Endothelial cell (in vitro differentiated cells): Measurements from ENCODE around the gene CCT8. TPM values are rescaled to one million over a fixed set of nuclear protein-coding genes. Genes with fewer than 3 reads are reported as not detected.

Experiments
- DNase-seq: peaks from one replicate; pipeline ENCODE4 v3.0.0; 2021; ENCODE audit warnings: low spot score
- H3K27ac Mint-ChIP-seq: one replicate; pipeline ENCODE4 v1.8.0; 2021; ENCODE audit warnings: mixed read lengths, inconsistent platforms; ENCODE audit not compliant: unreplicated experiment
- H3K27me3 Mint-ChIP-seq: one replicate; pipeline ENCODE4 v1.8.0; 2021; ENCODE audit warnings: mild to moderate bottlenecking, moderate library complexity, mixed read lengths, inconsistent platforms; ENCODE audit not compliant: unreplicated experiment
- H3K36me3 Mint-ChIP-seq: one replicate; pipeline ENCODE4 v1.8.0; 2021; ENCODE audit warnings: mild to moderate bottlenecking, low read depth, mixed read lengths, inconsistent platforms; ENCODE audit not compliant: unreplicated experiment
- H3K4me1 Mint-ChIP-seq: one replicate; pipeline ENCODE4 v1.8.0; 2021; ENCODE audit warnings: mild to moderate bottlenecking, mixed read lengths, inconsistent platforms; ENCODE audit not compliant: unreplicated experiment
- H3K4me3 Mint-ChIP-seq: one replicate; pipeline ENCODE4 v1.8.0; 2021; ENCODE audit warnings: mild to moderate bottlenecking, mixed read lengths, inconsistent platforms; ENCODE audit not compliant: unreplicated experiment
- H3K9me3 Mint-ChIP-seq: one replicate; pipeline ENCODE4 v1.8.0; 2021; ENCODE audit warnings: mixed read lengths, inconsistent platforms; ENCODE audit not compliant: unreplicated experiment
- CTCF ChIP-seq: fragments of 200-600 bp; sonication (generic); IDR thresholded peaks from one replicate; pipeline ENCODE4 v1.5.0; 2021; ENCODE audit warnings: antibody characterized with exemption; ENCODE audit not compliant: unreplicated experiment
- total RNA-seq: library from RNA; stranded (reverse); fragmentation: NEBNext Ultra II Directional; extraction: Animal tissue kit (Norgen Biotek cat#: 25700); gene quantifications from one replicate; pipeline ENCODE4 v1.2.1, GENCODE V29; 2021; ENCODE audit not compliant: unreplicated experiment

The CCT8 gene
- total RNA-seq, 1 donor from 2014 or later = 186 TPM

DNA sequence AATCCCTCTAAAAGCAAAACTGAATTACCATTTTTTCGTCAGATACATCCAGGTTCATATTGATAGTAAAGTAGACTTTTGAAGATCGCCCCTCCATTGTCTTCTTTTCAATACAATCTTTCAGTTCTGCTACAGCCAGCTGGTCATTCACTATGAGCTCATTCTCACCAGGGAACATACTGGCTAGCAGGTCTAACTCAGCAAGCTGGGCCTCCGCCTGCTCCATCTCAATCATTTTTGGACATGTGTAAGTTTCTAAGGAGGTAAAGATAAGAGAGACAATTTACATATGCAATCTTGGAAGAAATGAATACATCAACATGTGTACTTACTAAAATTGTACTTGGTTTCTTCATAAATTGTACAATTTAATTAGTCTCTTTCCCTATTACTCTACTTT lies 65.1 kb downstream of the CCT8 start:
- no peak for DNase-seq
- TF ChIP-seq CTCF = no peak
- no peaks in the 10 kb centered on the region for H3K4me1 Mint-ChIP-seq
- H3K9me3 Mint-ChIP-seq = peaks cover 3% of the 10 kb centered on the region
- H3K4me3 Mint-ChIP-seq = no peak overlapping the region
- H3K27ac Mint-ChIP-seq = no peak overlapping the region
- peaks cover 12% of the 10 kb centered on the region for H3K36me3 Mint-ChIP-seq
- H3K27me3 Mint-ChIP-seq = no peaks in the 10 kb centered on the region

- H3K27ac Mint-ChIP-seq = no peak overlapping the region
These were observed 65.6 kb downstream of the CCT8 start for GRCh38 chr21:29007810-29008209.

DNA sequence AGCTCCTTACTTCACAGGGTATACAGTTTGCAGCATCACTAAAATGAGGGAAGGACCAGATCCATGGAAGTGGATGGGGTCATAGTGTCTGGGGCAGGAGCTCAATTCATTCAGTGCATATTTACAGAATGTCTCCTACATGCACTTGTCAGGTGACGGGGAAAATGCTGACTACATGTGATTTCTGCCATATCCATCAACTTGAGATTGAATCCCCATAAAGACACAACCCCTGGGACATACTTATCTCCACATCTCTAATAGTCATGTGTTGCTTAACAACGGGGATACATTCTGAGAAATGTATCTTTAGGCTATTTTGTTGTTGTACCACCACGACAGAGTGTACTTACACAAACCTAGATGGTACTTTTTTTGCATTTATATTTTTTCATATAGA lies 66.3 kb downstream of the CCT8 start:
- Mint-ChIP-seq H3K27ac (no peak overlapping the region), H3K4me1 (peaks cover 3% of the 10 kb centered on the region), H3K27me3 (no peaks in the 10 kb centered on the region), H3K4me3 (no peak overlapping the region), H3K36me3 (peaks cover 4% of the 10 kb centered on the region), H3K9me3 (no peaks in the 10 kb centered on the region)
- TF ChIP-seq CTCF = no peak
- DNase-seq = no peak

More at GRCh38 chr21:29007810-29008209, 65.6 kb downstream of the CCT8 start:
- Mint-ChIP-seq H3K4me1 (no peaks in the 10 kb centered on the region), H3K27me3 (no peaks in the 10 kb centered on the region), H3K4me3 (no peak overlapping the region), H3K36me3 (peaks cover 9% of the 10 kb centered on the region), H3K9me3 (peaks cover 3% of the 10 kb centered on the region)
- DNase-seq = no peak
- no peak for TF ChIP-seq CTCF

Other genes with a start within 250 kb of the CCT8 start
- 23.6 TPM for gene LTN1, start 80.8 kb downstream of the CCT8 start, total RNA-seq
- 12.4 TPM for gene RWDD2B, start 54.3 kb downstream of the CCT8 start, total RNA-seq
- 15.4 TPM for gene USP16, start 49.0 kb downstream of the CCT8 start, total RNA-seq
- gene MAP3K7CL, start 57.0 kb upstream of the CCT8 start, total RNA-seq = 1.0 TPM
- 49.4 TPM for gene BACH1, start 225.3 kb upstream of the CCT8 start, total RNA-seq